SK-N-SH (cell line): ENCODE measurements around the gene MPIG6B.

Experiments
- FOSL2 ChIP-seq: IDR thresholded peaks from 2 replicates; pipeline ENCODE4 v1.4.0; 2012; ENCODE audit warnings: low read depth, mild to moderate bottlenecking, moderate library complexity, borderline replicate concordance
- FOXJ3 ChIP-seq: sonication (generic); formaldehyde crosslinking; IDR thresholded peaks from 2 replicates; pipeline ENCODE4 v1.5.1; 2020; ENCODE audit warnings: mild to moderate bottlenecking, missing genetic modification reagents
- MXI1 ChIP-seq: IDR thresholded peaks from 2 replicates; pipeline ENCODE4 v1.6.1; 2012; ENCODE audit warnings: mild to moderate bottlenecking, low read depth, low read length, improper control_type of control experiment
- POLR2AphosphoS5 ChIP-seq: IDR thresholded peaks from 2 replicates; pipeline ENCODE4 v1.6.1; 2012; ENCODE audit warnings: low read depth, low read length
- RAD21 ChIP-seq: IDR thresholded peaks from 2 replicates; pipeline ENCODE4 v1.6.1; 2012; ENCODE audit warnings: mild to moderate bottlenecking, low read length
- RFX5 ChIP-seq: IDR thresholded peaks from 2 replicates; pipeline ENCODE4 v1.6.1; 2012; ENCODE audit warnings: mild to moderate bottlenecking, improper control_type of control experiment, low read length
- SMC3 ChIP-seq: IDR thresholded peaks from 2 replicates; pipeline ENCODE4 v1.6.1; 2012; ENCODE audit warnings: low read depth, low read length, improper control_type of control experiment
- TAF1 ChIP-seq: IDR thresholded peaks from 2 replicates; pipeline ENCODE4 v1.6.1; 2012; ENCODE audit warnings: low read depth, mild to moderate bottlenecking, low read length, moderate library complexity, borderline replicate concordance
- TCF12 ChIP-seq: IDR thresholded peaks from 2 replicates; pipeline ENCODE4 v1.4.0; 2012
- TF ChIP-seq, protein P1 (sequence below): fragments of 200-600 bp; sonication (generic); IDR thresholded peaks from 2 replicates; pipeline ENCODE4 v1.6.1; 2017; ENCODE audit warnings: antibody characterized with exemption, mild to moderate bottlenecking, moderate library complexity
- TF ChIP-seq, protein P2 (sequence below): fragments of 150-350 bp; IDR thresholded peaks from 2 replicates; pipeline ENCODE4 v1.6.1; 2017; ENCODE audit warnings: antibody characterized with exemption, low read length, low read depth, borderline replicate concordance
- TF ChIP-seq, protein P3 (sequence below): IDR thresholded peaks from 2 replicates; pipeline ENCODE4 v1.4.0; 2012; ENCODE audit warnings: low read depth

DNA sequence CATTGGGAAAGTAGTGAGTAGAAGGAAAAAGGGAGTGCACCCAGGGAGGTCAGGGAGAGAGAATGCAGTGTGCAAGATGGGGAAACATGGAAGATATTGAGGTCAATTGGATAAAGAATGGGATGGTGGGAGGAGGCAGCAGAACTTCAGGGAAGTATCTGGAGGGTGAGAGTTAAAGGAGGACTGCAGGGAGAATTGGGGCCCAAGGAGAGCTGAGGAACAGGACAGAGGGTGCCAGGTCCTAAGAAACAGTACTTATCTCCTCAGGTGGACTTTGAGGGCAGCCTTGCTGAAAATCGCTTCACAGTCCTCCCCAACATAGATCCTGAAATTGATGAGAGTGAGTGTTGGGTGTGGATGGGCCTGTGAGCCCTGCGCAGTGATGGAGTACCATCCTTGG lies 35.1 kb downstream of the MPIG6B start:
- TF ChIP-seq, protein P1, sequence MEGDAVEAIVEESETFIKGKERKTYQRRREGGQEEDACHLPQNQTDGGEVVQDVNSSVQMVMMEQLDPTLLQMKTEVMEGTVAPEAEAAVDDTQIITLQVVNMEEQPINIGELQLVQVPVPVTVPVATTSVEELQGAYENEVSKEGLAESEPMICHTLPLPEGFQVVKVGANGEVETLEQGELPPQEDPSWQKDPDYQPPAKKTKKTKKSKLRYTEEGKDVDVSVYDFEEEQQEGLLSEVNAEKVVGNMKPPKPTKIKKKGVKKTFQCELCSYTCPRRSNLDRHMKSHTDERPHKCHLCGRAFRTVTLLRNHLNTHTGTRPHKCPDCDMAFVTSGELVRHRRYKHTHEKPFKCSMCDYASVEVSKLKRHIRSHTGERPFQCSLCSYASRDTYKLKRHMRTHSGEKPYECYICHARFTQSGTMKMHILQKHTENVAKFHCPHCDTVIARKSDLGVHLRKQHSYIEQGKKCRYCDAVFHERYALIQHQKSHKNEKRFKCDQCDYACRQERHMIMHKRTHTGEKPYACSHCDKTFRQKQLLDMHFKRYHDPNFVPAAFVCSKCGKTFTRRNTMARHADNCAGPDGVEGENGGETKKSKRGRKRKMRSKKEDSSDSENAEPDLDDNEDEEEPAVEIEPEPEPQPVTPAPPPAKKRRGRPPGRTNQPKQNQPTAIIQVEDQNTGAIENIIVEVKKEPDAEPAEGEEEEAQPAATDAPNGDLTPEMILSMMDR: no peak
- no peak for TF ChIP-seq RAD21
- no peak for TF ChIP-seq TCF12
- TF ChIP-seq FOSL2: no peak
- TF ChIP-seq TAF1: no peak
- no peak for TF ChIP-seq FOXJ3
- no peak for TF ChIP-seq POLR2AphosphoS5
- no peak for TF ChIP-seq MXI1
- TF ChIP-seq SMC3: no peak
- TF ChIP-seq RFX5: no peak
- TF ChIP-seq, protein P2, sequence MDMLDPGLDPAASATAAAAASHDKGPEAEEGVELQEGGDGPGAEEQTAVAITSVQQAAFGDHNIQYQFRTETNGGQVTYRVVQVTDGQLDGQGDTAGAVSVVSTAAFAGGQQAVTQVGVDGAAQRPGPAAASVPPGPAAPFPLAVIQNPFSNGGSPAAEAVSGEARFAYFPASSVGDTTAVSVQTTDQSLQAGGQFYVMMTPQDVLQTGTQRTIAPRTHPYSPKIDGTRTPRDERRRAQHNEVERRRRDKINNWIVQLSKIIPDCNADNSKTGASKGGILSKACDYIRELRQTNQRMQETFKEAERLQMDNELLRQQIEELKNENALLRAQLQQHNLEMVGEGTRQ: no peak
- TF ChIP-seq, protein P3, sequence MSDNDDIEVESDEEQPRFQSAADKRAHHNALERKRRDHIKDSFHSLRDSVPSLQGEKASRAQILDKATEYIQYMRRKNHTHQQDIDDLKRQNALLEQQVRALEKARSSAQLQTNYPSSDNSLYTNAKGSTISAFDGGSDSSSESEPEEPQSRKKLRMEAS: no peak
